ENCODE data around the gene YOD1.
"Not testable (repeated sequence)": the region's sequence is repeated elsewhere in the genome, so short reads cannot be mapped to it uniquely, and the experiment has no call there.

YOD1 gene

DNA sequence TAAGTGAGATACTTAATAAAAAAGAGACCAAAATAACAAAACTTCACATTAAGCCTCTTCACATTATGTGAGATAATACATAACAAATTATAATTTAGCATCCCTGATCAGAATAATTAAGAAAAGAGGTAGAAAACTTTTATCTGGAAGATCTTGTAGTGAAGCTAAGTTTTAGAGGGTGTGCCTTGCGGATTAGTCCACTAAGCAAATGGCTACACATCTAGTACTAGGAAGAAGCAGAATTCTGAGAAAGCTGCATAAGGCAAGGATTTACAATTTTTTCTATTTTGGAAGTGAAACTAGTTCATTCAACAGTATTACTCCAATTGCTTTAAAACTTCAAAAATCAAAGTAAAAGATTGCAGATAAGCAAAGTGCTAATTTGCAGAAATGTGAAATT is 3.5 kb downstream of the YOD1 start:
- DNase-seq = no peak

GRCh38 chr1:207045453-207045852 is 5.6 kb downstream of the YOD1 start:
- no peak for DNase-seq

DNA sequence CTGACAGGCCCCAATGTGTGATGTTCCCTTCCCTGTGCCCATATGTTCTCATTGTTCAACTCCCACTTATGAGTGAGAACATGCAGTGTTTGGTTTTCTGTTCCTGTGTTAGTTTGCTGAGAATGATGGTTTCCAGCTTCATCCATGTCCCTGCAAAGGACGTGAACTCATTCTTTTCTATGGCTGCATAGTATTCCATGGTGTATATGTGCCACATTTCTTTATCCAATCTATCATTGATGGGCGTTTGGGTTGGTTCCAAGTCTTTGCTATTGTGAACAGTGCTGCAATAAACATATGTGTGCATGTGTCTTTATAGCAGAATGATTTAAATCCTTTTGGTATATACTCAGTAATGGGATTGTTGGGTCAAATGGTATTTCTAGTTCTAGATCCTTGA is 9.6 kb downstream of the YOD1 start:
- not testable (repeated sequence) for DNase-seq

DNA sequence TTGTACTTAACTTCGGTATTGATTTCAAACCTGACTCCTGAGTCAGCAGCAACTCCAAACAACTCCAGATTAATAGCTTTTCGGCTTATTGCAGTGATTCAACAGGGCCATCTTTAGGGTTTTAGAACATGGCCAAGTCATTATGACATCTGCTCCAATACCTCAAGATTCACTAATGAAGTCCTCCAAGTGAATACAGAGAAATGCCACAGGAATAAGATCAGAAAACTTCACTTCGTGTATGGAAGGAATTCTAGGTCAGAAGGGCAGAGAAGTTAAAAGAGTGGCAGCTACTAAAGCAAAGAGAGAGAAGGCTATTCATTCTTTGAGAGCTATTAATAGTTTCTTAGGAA is 10.9 kb downstream of the YOD1 start:
- no peak for DNase-seq

DNA sequence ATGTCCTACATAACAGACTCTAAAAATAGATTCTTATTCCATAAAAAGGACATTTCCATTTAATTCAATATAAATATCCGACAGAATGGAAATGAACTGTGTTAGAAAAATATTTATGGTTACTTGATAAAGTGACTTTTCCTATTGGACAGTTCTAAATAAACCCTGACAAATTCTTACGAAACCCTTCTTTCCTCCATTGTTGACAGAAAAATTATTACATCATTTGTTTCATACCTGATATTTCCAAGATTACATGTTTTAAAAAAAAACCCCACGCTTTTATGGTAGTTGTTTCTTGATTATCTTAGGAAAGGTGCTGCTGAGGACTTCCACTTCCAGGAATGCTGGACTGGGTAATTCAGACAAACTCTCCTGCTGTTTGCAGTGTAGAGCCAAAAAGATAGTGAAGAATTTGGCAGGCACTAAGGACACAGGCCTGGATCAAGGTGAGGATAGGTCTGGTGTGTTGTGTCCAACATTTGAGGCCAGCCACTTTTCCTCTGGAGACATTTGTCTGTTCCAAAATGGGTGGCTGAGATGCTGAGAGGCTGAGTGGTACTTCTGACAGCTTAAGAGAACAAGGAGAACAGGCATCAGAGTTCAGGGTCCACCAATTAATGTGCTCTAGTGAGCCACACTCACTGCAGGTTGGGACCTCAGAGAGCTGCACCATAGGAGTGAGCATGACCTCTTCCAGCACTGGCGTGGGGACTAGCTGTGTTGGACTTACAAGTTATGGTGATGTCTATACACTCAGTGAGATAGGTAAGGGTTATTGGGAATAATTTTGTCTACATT is 11.4 kb downstream of the YOD1 start:
- DNase-seq = no peak

GRCh38 chr1:207036865-207037264 is 14.1 kb downstream of the YOD1 start:
- DNase-seq = no peak

DNA sequence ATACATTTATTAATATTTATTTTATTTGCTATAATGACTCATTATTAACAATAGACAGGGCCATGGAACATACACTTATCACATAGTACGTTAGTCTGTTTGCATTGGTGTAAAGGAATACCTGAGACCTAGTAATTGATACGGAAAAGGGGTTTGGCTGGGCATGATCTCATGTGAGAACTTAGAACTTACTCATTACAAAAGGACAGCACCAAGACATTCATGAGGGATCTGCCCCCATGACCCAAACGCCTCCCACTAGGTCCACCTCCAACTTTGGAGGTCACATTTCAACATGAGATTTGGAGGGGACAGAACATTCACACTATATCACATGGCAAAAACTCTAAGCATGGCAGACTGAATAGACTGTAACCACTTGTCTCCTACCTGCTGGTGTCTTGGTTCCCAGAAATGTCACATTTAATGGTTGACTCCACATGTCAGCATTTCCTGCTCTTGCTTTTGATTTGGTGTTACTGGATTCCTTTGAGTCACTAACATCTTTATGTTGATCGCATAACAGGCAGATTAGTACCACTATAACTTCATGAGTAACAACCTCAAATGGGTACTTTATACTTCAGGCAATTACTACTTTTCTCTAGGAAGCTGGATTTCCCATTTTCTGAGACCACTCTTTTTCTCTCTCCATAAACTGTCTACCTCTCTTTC is 15.0 kb downstream of the YOD1 start:
- DNase-seq = no peak

- DNase-seq = no peak
Measured at GRCh38 chr1:207034998-207035397, 16.0 kb downstream of the YOD1 start.

DNA sequence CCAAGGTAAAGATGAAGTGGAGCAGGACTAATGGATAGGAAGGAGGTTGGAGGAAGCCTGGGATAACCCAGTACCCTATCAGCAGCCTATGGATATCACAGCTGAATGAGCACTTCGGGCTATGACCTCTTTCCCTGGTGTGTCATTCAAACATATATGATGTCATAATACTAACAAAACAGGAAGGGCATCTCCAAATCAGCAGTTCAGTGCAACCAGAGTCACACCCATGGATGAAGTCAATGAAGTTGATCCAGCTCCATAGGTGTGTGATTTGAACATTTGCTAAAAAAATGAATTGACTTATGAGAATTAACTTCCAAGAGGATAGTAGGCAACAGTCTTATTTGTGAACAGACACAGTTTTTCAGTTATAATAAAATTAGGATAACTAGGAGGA is 16.8 kb downstream of the YOD1 start:
- no peak for DNase-seq

GRCh38 chr1:207033302-207033701 is 17.7 kb downstream of the YOD1 start:
- DNase-seq = no peak

- no peak for DNase-seq
Measured at GRCh38 chr1:207032528-207033017, 18.4 kb downstream of the YOD1 start, which contains the start of gene C1orf116. C1orf116 (minus strand) TSS chr1:207032756; CDS start chr1:207027598, 5,158 bp downstream.

DNA sequence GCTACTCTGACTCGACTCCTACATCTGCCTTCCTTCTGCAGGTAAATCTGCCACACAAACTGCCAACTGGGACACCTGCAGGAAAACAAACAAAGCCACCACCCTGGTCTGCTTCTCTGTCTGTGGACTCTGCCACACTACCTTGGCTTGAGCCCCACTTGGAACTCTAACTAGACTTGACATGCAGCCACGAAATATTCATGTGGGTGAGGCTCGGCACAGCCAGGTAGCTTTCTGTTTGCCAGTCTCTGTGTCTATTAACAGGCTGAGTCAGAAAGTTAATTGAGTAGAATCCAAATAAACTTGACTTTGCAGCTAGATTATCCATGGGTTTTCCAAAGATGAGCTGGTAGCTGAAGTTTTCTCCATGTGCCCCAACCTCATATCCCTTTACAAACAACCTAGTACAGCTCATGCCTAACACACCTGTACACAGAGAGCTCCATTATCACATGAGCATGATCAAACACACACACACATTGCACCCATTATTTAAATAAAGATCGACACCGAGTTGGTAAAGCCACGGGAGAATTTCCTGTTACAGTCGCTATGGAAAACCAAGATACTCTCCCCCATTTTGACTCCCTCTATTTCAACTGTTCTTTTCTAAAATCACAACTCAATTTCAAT is 19.3 kb downstream of the YOD1 start:
- DNase-seq = no peak

- no peak for DNase-seq
Measured at GRCh38 chr1:207031016-207031415, 20.0 kb downstream of the YOD1 start.

- no peak for DNase-seq
Measured at GRCh38 chr1:207030522-207031009, 20.4 kb downstream of the YOD1 start.

GRCh38 chr1:207029701-207030521 is 21.1 kb downstream of the YOD1 start:
- no peak for DNase-seq

DNA sequence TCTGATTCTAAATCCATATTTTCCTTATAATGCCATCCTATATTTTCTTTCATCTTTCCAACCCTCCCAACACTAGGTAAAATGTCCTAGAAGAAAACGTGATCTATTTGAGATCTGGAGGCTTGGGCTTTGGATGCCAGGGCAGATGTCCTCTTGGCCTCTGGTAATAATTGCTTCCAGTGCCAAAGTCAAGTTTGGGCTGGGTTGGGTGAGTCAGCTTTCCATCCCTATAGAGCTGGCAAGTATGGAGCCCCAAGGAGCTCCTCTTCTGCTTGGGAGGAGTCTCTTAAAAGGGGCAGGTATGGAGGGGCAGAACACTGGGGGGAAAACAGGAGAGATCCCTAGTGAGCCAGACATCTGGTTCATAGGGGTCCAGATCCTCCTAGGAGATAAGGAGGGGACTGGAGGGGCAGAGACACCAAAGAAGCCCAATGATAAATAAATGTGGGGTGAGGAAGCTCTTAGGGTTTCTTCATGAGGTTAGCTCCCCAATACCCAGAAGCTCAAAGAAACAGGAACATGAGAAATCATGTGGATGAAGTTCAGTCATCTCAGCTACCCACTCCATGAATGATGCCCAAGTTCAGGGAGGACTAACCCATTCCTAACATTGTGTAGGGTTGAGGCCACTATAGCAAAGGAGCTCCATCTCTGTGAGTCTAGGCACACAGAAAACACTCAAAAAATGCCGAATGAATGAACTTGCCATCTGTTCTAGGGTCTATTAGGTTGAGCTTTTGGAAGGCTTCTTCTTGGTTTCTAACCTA is 21.9 kb downstream of the YOD1 start:
- no peak for DNase-seq

DNA sequence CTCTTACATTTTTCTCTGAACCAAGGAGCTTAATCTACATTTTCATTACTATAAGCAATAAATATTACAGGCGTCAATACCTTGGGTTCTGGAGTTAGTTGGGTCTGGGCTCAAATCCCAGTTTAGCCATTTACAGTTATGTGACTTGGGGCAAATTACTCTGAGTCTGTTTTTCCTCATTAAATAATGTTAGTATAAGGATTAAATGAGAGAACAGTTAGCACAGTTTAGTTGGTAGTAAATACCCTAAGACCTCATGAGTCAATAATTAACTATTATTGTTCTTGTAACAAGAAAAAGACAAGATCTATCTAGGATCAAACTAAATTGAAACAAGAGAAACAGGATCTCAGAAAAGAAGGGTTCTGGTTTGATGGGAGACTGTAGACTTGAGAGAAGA is 23.1 kb downstream of the YOD1 start:
- DNase-seq = no peak

GRCh38 chr1:207027206-207027777 is 23.7 kb downstream of the YOD1 start:
- no peak for DNase-seq

DNA sequence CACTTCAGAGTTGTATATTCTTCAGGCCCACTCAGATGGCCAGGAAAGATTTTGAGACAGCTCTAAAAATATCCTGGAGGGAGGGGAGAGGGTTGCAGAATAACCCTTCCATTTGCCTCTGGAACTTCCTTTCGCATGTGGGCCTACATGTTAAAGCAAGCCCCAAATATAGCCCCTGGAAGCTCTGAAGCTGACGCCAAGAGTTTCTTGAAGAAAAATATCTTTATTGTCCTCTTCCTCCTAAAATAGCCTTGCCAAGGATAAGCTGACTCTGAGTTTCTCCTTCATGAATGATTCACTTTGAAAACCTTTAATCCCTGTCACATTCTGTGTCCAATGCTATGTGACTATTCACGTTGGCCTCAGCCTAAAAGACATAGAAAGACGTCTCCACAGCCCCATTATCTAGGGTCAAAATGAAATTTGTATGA is 24.9 kb downstream of the YOD1 start:
- no peak for DNase-seq

GRCh38 chr1:207025146-207025880 is 25.7 kb downstream of the YOD1 start:
- no peak for DNase-seq
